H1 (cell line): ENCODE measurements around the gene CIT. TPM values are rescaled to one million over a fixed set of nuclear protein-coding genes. Genes with fewer than 3 reads are reported as not detected.

Source experiments
- CTCF ChIA-PET: fragments of 300-600 bp; sonication (Branson Sonifier 250); formaldehyde crosslinking; loops from one replicate; lab custom pipeline; 2021; ENCODE audit not compliant: partially characterized antibody; lab: Charles Lee
- POLR2A ChIA-PET: fragments of 300-600 bp; sonication (Branson Sonifier 250); formaldehyde crosslinking; loops from one replicate; lab custom pipeline; 2021; ENCODE audit warnings: inconsistent platforms; ENCODE audit not compliant: partially characterized antibody; lab: Charles Lee
- DNase-seq, 2 experiments: peaks; one replicate each; pipeline versions ENCODE4 v3.0.0 to v3.0.0-alpha.2; 2010 to 2022; ENCODE audit warnings: low spot score in 2 of 2, low read depth in 1 of 2, mixed read lengths in 1 of 2
- FAIRE-seq: peaks from 2 replicates; lab custom pipeline; 2011; peaks lifted over from hg19 to GRCh38; lab: Jason Lieb, UNC
- H2AFZ ChIP-seq: 2 replicates; pipeline ENCODE4 v1.8.1; 2012; ENCODE audit warnings: low read length, inconsistent platforms
- H2AK5ac ChIP-seq: 2 replicates; pipeline ENCODE4 v1.6.1; 2013; ENCODE audit warnings: low read depth, low read length
- H2BK120ac ChIP-seq: replicated peaks from 2 replicates; pipeline ENCODE3; 2013; ENCODE audit warnings: low read depth, low read length, inconsistent platforms
- H2BK12ac ChIP-seq: 2 replicates; pipeline ENCODE4 v1.6.1; 2013; ENCODE audit warnings: low read depth, low read length
- H2BK15ac ChIP-seq: 2 replicates; pipeline ENCODE4 v1.6.1; 2013; ENCODE audit warnings: low read length
- H2BK20ac ChIP-seq: 2 replicates; pipeline ENCODE4 v1.6.1; 2013; ENCODE audit warnings: low read length
- H2BK5ac ChIP-seq: 2 replicates; pipeline ENCODE4 v1.6.1; 2013; ENCODE audit warnings: low read depth, low read length
- H3K14ac ChIP-seq: 2 replicates; pipeline ENCODE4 v1.6.1; 2013; ENCODE audit warnings: inconsistent platforms; ENCODE audit not compliant: insufficient read length
- H3K18ac ChIP-seq: 2 replicates; pipeline ENCODE4 v1.6.1; 2013; ENCODE audit warnings: low read length; ENCODE audit errors: extremely low read depth
- H3K23ac ChIP-seq: 2 replicates; pipeline ENCODE4 v1.6.1; 2013; ENCODE audit warnings: inconsistent platforms; ENCODE audit not compliant: insufficient read length
- H3K23me2 ChIP-seq: 2 replicates; pipeline ENCODE4 v1.6.1; 2013; ENCODE audit warnings: low read depth, low read length
- H3K27ac ChIP-seq: 2 replicates; pipeline ENCODE4 v1.6.1; 2011; ENCODE audit warnings: low read depth, low read length, inconsistent platforms
- H3K27me3 ChIP-seq, 4 experiments: replicated peaks in 1 of 4; 1 replicate in 1 of 4; 2 replicates in 3 of 4; pipeline versions ENCODE4 v1.6.1 to v1.8.1; 2011 to 2013; ENCODE audit warnings: low read length in 3 of 4, mild to moderate bottlenecking in 3 of 4, inconsistent platforms in 2 of 4, mixed read lengths in 2 of 4, moderate library complexity in 1 of 4; ENCODE audit not compliant: control insufficient read depth in 3 of 4, insufficient read depth in 3 of 4; ENCODE audit errors: extremely low read depth in 1 of 4
- H3K36me3 ChIP-seq, 4 experiments: 2 replicates each; pipeline versions ENCODE4 v1.6.1 to v1.8.1; 2011 to 2013; ENCODE audit warnings: mild to moderate bottlenecking in 4 of 4, low read length in 3 of 4, moderate library complexity in 2 of 4, control low read depth in 1 of 4, inconsistent platforms in 1 of 4; ENCODE audit not compliant: insufficient read depth in 4 of 4, control insufficient read depth in 2 of 4
- H3K4ac ChIP-seq: replicated peaks from 2 replicates; pipeline ENCODE3; 2013; ENCODE audit warnings: low read length, low read depth, mixed read lengths, inconsistent platforms; ENCODE audit not compliant: insufficient read length
- H3K4me1 ChIP-seq, 4 experiments: replicated peaks in 1 of 4; 1 replicate in 1 of 4; 2 replicates in 3 of 4; pipeline versions ENCODE4 v1.6.1 to v1.8.1; 2011 to 2013; ENCODE audit warnings: low read length in 3 of 4, inconsistent platforms in 2 of 4, mixed read lengths in 1 of 4; ENCODE audit not compliant: insufficient read depth in 4 of 4, control insufficient read depth in 3 of 4
- H3K4me2 ChIP-seq, 2 experiments: 2 replicates each; pipeline versions ENCODE4 v1.6.1 to v1.8.1; 2011 to 2013; ENCODE audit warnings: low read depth in 2 of 2, low read length in 2 of 2, control low read depth in 1 of 2, inconsistent platforms in 1 of 2, mild to moderate bottlenecking in 1 of 2; ENCODE audit not compliant: insufficient read depth in 1 of 2
- H3K4me3 ChIP-seq, 4 experiments: fragments of 200-600, 300-600 bp in 1 of 4; sonication (generic), shearing (Covaris generic), sonication (Bioruptor Twin) in 1 of 4; 2 replicates each; pipeline versions ENCODE4 v1.5.1 to v1.8.1; 2011 to 2016; ENCODE audit warnings: low read length in 4 of 4, low read depth in 3 of 4, control low read depth in 2 of 4, inconsistent platforms in 2 of 4, mild to moderate bottlenecking in 2 of 4, mixed read lengths in 1 of 4, moderate library complexity in 1 of 4; ENCODE audit not compliant: insufficient read depth in 2 of 4; ENCODE audit errors: extremely low read depth in 1 of 4
- H3K56ac ChIP-seq: replicated peaks from 2 replicates; pipeline ENCODE3; 2013; ENCODE audit warnings: low read depth, mild to moderate bottlenecking, mixed read lengths, low read length, inconsistent platforms; ENCODE audit not compliant: insufficient read length
- H3K79me1 ChIP-seq: 2 replicates; pipeline ENCODE4 v1.6.1; 2013; ENCODE audit warnings: low read depth, low read length, control low read depth
- H3K79me2 ChIP-seq, 2 experiments: 2 replicates each; pipeline versions ENCODE4 v1.6.1 to v1.8.1; 2012 to 2013; ENCODE audit warnings: low read length in 2 of 2, mild to moderate bottlenecking in 2 of 2, inconsistent platforms in 1 of 2; ENCODE audit not compliant: insufficient read depth in 2 of 2, control insufficient read depth in 1 of 2
- H3K9ac ChIP-seq, 4 experiments: replicated peaks in 1 of 4; 1 replicate in 1 of 4; 2 replicates in 3 of 4; pipeline versions ENCODE4 v1.6.1 to v1.8.1; 2011 to 2013; ENCODE audit warnings: low read depth in 3 of 4, low read length in 3 of 4, control low read depth in 2 of 4, mild to moderate bottlenecking in 2 of 4, moderate library complexity in 2 of 4, inconsistent platforms in 1 of 4; ENCODE audit errors: extremely low read depth in 1 of 4
- H3K9me3 ChIP-seq, 2 experiments: 2 replicates each; pipeline versions ENCODE4 v1.6.1 to v1.8.1; 2012 to 2013; ENCODE audit warnings: mild to moderate bottlenecking in 2 of 2, moderate library complexity in 2 of 2, control low read depth in 1 of 2, inconsistent platforms in 1 of 2, low read depth in 1 of 2, low read length in 1 of 2, mixed read lengths in 1 of 2; ENCODE audit not compliant: insufficient read depth in 2 of 2
- H4K20me1 ChIP-seq, 2 experiments: replicated peaks in 1 of 2; 2 replicates each; pipeline versions ENCODE3 to v1.8.1; 2011 to 2013; ENCODE audit warnings: inconsistent platforms in 2 of 2, low read length in 2 of 2, mild to moderate bottlenecking in 1 of 2; ENCODE audit not compliant: insufficient read depth in 2 of 2, control insufficient read depth in 1 of 2
- H4K5ac ChIP-seq: 2 replicates; pipeline ENCODE4 v1.6.1; 2013; ENCODE audit warnings: low read length, low read depth, mixed read lengths, inconsistent platforms; ENCODE audit not compliant: insufficient read length
- H4K8ac ChIP-seq: 2 replicates; pipeline ENCODE4 v1.8.0; 2013; ENCODE audit warnings: mild to moderate bottlenecking, moderate library complexity, low read length, inconsistent platforms; ENCODE audit not compliant: insufficient read depth; ENCODE audit errors: extremely low read depth
- H4K91ac ChIP-seq: replicated peaks from 2 replicates; pipeline ENCODE3; 2013; ENCODE audit warnings: low read length, mixed read lengths, inconsistent platforms; ENCODE audit not compliant: insufficient read length
- SIX5 ChIP-seq: IDR thresholded peaks from 2 replicates; pipeline ENCODE4 v1.6.1; 2011; ENCODE audit warnings: mild to moderate bottlenecking, low read depth, low read length
- TCF12 ChIP-seq: IDR thresholded peaks from 2 replicates; pipeline ENCODE4 v1.6.1; 2011; ENCODE audit warnings: low read depth, mild to moderate bottlenecking, low read length
- WGBS, 2 experiments: shearing (Covaris generic) in 1 of 2; methylation state at CpG; one replicate each; pipeline versions ENCODE4 v1.1.6 to v1.1.7; 2013 to 2015; ENCODE audit warnings: low lambda C conversion rate in 2 of 2, mixed read lengths in 2 of 2, inconsistent platforms in 1 of 2, low coverage in 1 of 2, missing lambda C conversion rate in 1 of 2; ENCODE audit not compliant: insufficient replicate concordance in 2 of 2, insufficient coverage in 1 of 2, insufficient read length in 1 of 2; ENCODE audit errors: extremely low coverage in 1 of 2, missing lambda C conversion rate in 1 of 2; 5-methylcytosine and 5-hydroxymethylcytosine counted together
- polyA plus RNA-seq, 7 experiments: library from polyadenylated mRNA; depleted of rRNA in 3 of 7; stranded (reverse) in 5 of 7; unstranded in 2 of 7; fragments of >200 nt in 5 of 7; fragments of 200-250 nt in 2 of 7; gene quantifications; 1 replicate in 5 of 7; 2 replicates in 1 of 7; 4 replicates in 1 of 7; pipeline versions ENCODE4 v1.2.1 to v1.2.3, GENCODE V29; 2011 to 2013; ENCODE audit warnings: missing spikeins in 2 of 7, mixed read lengths in 2 of 7
- total RNA-seq: library from RNA; stranded (reverse); fragmentation: NEBNext Ultra II Directional; extraction: Animal tissue kit (Norgen Biotek cat#: 25700); gene quantifications from 2 replicates; pipeline ENCODE4 v1.2.1, GENCODE V29; 2021

Gene CIT
- total and polyA plus RNA-seq, 2 of the 8 experiments (the other 6 are each of a cell fraction or from before 2014, with no cell fraction given), result 17.1 to 60.9 TPM

DNA sequence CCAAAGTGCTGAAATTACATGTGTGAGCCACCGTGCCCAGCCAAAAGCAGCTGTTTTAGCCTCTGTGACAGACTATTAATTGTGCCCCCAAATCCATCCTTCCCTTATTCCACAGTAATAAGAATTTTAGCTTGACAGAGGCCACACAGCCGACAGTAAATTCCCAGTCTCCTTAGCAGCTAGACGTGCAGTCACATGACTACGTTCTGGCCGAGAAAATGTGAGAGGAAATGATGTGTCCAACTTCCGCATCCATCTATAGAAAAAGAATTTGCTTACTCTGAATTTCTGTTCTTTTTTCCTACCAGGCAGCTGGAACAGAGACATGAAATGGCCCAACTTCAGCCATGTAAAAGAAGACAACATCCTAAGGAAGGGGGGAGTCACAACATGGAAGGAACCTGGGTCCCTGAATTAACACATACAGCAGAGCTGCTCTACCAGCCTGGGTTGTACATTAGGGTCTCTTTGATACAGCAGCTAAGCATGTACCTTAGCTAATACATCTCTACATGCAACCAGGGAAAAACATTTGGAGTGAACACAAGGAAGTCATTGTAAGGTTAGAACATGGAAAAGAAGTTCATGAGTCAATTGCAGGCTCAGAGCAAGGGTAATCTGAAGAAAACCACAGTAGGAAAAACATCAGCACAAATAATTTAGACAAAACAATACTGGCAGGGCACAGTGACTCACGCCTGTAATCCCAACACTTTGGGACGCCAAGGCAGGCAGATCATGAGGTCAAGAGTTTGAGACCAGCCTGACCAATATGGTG lies 35.5 kb downstream of the CIT start:
- H4K91ac ChIP-seq, result no peak overlapping the region
- no peak overlapping the region for H3K4me2 ChIP-seq
- H3K56ac ChIP-seq, result no peak overlapping the region
- H2BK5ac ChIP-seq, result no peak overlapping the region
- H3K23ac ChIP-seq, result no peak overlapping the region
- no peak overlapping the region for H2BK120ac ChIP-seq
- no peak overlapping the region for H3K9ac ChIP-seq
- H3K27me3 ChIP-seq, result no peaks in the 10 kb centered on the region
- H3K4me1 ChIP-seq, result no peaks in the 10 kb centered on the region
- no peak overlapping the region for H3K14ac ChIP-seq
- no peak overlapping the region for H3K27ac ChIP-seq
- H4K8ac ChIP-seq, result no peak overlapping the region
- H3K9me3 ChIP-seq, result no peaks in the 10 kb centered on the region
- WGBS, 2 experiments, result 96% methylated on average over 8 of the region's 8 CpGs; no CpG with 5 or more reads in 1 of the 2 experiments
- H4K5ac ChIP-seq, result no peak overlapping the region
- H3K36me3 ChIP-seq, result peaks cover 0 to 16% (median 6%) of the 10 kb centered on the region in 4 experiments; a peak in 4 of 8 replicates
- DNase-seq, result no peak
- FAIRE-seq, result no peak
- H2BK15ac ChIP-seq, result no peak overlapping the region
- H3K79me2 ChIP-seq, result no peaks in the 10 kb centered on the region
- H2BK20ac ChIP-seq, result no peak overlapping the region
- no peak overlapping the region for H2AK5ac ChIP-seq
- POLR2A ChIA-PET, result no interaction called here
- no peaks in the 10 kb centered on the region; the same call in 1 of the 2 replicates for H3K23me2 ChIP-seq
- CTCF ChIA-PET, result no interaction called here
- no peak overlapping the region for H3K18ac ChIP-seq
- no peak overlapping the region for H2AFZ ChIP-seq
- H3K79me1 ChIP-seq, result peaks cover 2% of the 10 kb centered on the region
- H3K4ac ChIP-seq, result no peak overlapping the region
- H4K20me1 ChIP-seq, result no peaks in the 10 kb centered on the region
- H3K4me3 ChIP-seq, result no peak overlapping the region
- no peak overlapping the region for H2BK12ac ChIP-seq
- TF ChIP-seq TCF12 (no peak), SIX5 (no peak)
